ENCODE data around the gene SPTSSA.
A peak's percentile ranks its signal among the peaks of the same experiment; 100 is the strongest.

Gene SPTSSA

GRCh38 chr14:34453226-34453625, 8.8 kb downstream of the SPTSSA start:
- no peak for TF ChIP-seq ZNF266 (tag by site-specific recombination; IDR thresholded peaks at IDR 0.05; ENCODE audit: low read depth)
- no peak for TF ChIP-seq ZFP69B (tag by site-specific recombination; IDR thresholded peaks at IDR 0.05)
- no peak for TF ChIP-seq ZNF580 (tag by site-specific recombination; IDR thresholded peaks at IDR 0.05)
- no peak for TF ChIP-seq ZNF366 (tag by site-specific recombination; conservative IDR thresholded peaks at IDR 0.05)
- no peak for TF ChIP-seq MZF1 (tag by site-specific recombination; IDR thresholded peaks at IDR 0.05; ENCODE audit: borderline replicate concordance)
- ChIA-PET CTCF (interaction anchor here (0.8 to 1.3 kb wide), 2 partner anchors 43 to 130 kb away, joined by 3 to 4 read pairs; no protein-coding TSS in a partner anchor), POLR2A (interaction anchor here (0.6 kb wide), 1 partner anchor 134 kb away, joined by 7 read pairs; no protein-coding TSS in a partner anchor)
- Histone ChIP-seq H3K27ac (ENCODE audit: extremely low read depth, low read depth, low read length) (no peak overlapping the region), H3K36me3 (ENCODE audit: control insufficient read depth in 2 of 2, insufficient read depth in 1 of 2, low read length in 2 of 2) (peaks cover 25 to 33% of the 10 kb centered on the region in 2 experiments; a peak in 2 of 3 replicates), H3K9me3 (ENCODE audit: control insufficient read depth, insufficient read depth, low read depth, low read length) (no peaks in the 10 kb centered on the region), H3K4me3 (ENCODE audit: low read depth, low read length) (no peak overlapping the region), H3K4me1 (ENCODE audit: control insufficient read depth, insufficient read depth, low read length) (no peaks in the 10 kb centered on the region)

GRCh38 chr14:34452258-34452822, 9.7 kb downstream of the SPTSSA start:
- H3K9me3 ChIP-seq (ENCODE audit: control insufficient read depth, insufficient read depth, low read depth, low read length) = no peaks in the 10 kb centered on the region
- TF ChIP-seq PRDM6 (tag by site-specific recombination; IDR thresholded peaks at IDR 0.05) (peak; percentile 46), ZNF510 (tag by site-specific recombination; IDR thresholded peaks at IDR 0.05; ENCODE audit: insufficient replicate concordance) (no peak)
- ChIA-PET POLR2A (interaction anchor here (0.7 to 1.0 kb wide), 3 partner anchors 9 to 342 kb away, joined by 3 to 6 read pairs (median 4); no protein-coding TSS in a partner anchor), CTCF (interaction anchor here (0.8 to 1.3 kb wide), 2 partner anchors 44 to 129 kb away, joined by 3 to 4 read pairs; no protein-coding TSS in a partner anchor)
- H3K36me3 ChIP-seq (ENCODE audit: control insufficient read depth in 2 of 2, insufficient read depth in 1 of 2, low read length in 2 of 2) = peaks cover 25 to 34% of the 10 kb centered on the region in 2 experiments; a peak in 2 of 3 replicates
- H3K27ac ChIP-seq (ENCODE audit: extremely low read depth, low read depth, low read length) = no peak overlapping the region
- no peaks in the 10 kb centered on the region for H3K4me1 ChIP-seq (ENCODE audit: control insufficient read depth, insufficient read depth, low read length)
- H3K4me3 ChIP-seq (ENCODE audit: low read depth, low read length) = no peak overlapping the region

- no peaks in the 10 kb centered on the region for H3K9me3 ChIP-seq (ENCODE audit: control insufficient read depth, insufficient read depth, low read depth, low read length)
- CTCF ChIA-PET = no interaction called here
- peaks cover 20 to 30% of the 10 kb centered on the region in 2 experiments; a peak in 2 of 3 replicates for H3K36me3 ChIP-seq (ENCODE audit: control insufficient read depth in 2 of 2, insufficient read depth in 1 of 2, low read length in 2 of 2)
- H3K4me1 ChIP-seq (ENCODE audit: control insufficient read depth, insufficient read depth, low read length) = no peaks in the 10 kb centered on the region
- no peak overlapping the region for H3K4me3 ChIP-seq (ENCODE audit: low read depth, low read length)
- H3K27ac ChIP-seq (ENCODE audit: extremely low read depth, low read depth, low read length) = no peak overlapping the region
- TF ChIP-seq ZNF391 (tag by site-specific recombination; IDR thresholded peaks at IDR 0.05; ENCODE audit: borderline replicate concordance, low read depth) (no peak), SETDB1 (IDR thresholded peaks at IDR 0.05; ENCODE audit: insufficient read length, low read length) (no peak), SP2 (tag by site-specific recombination; IDR thresholded peaks at IDR 0.05) (no peak), ZSCAN5A (tag by site-specific recombination; IDR thresholded peaks at IDR 0.05) (no peak), ZNF26 (tag by site-specific recombination; IDR thresholded peaks at IDR 0.05) (no peak), ZNF169 (tag by site-specific recombination; IDR thresholded peaks at IDR 0.05) (no peak), ZNF624 (tag by site-specific recombination; IDR thresholded peaks at IDR 0.05) (no peak), ZBTB7A (tag by site-specific recombination; IDR thresholded peaks at IDR 0.05; ENCODE audit: low read depth) (no peak), ZBTB44 (tag by site-specific recombination; IDR thresholded peaks at IDR 0.05) (no peak), ZNF433 (tag by site-specific recombination; IDR thresholded peaks at IDR 0.05; ENCODE audit: low read depth) (no peak)
- POLR2A ChIA-PET = no interaction called here
Observed at GRCh38 chr14:34450958-34451357, 11.1 kb downstream of the SPTSSA start.

All from HEK293 (cell line).